ENCODE data around the gene ACYP2.

The ACYP2 gene

GRCh38 chr2:54350426-54350825 is 235.0 kb downstream of the ACYP2 start:
- DNase-seq (ENCODE audit: low read depth), result no peak
- no peak for TF ChIP-seq CTCF (conservative IDR thresholded peaks at IDR 0.05; ENCODE audit: low read depth, low read length)

GRCh38 chr2:54353216-54353615 is 237.8 kb downstream of the ACYP2 start:
- no peak for DNase-seq (ENCODE audit: low read depth)
- H3K4me3 ChIP-seq (ENCODE audit: low read length), result no peak overlapping the region
- TF ChIP-seq CTCF (conservative IDR thresholded peaks at IDR 0.05; ENCODE audit: low read depth, low read length), result no peak

More at GRCh38 chr2:54350426-54350825, 235.0 kb downstream of the ACYP2 start:
- no peak overlapping the region for H3K4me3 ChIP-seq (ENCODE audit: low read length)
